Liver (tissue), 9 donors: ENCODE results near the gene BARX1. TPM values are rescaled to one million over a fixed set of nuclear protein-coding genes. Genes with fewer than 3 reads are reported as not detected.

ENCODE experiments used
- DNase-seq: peaks from one replicate; pipeline ENCODE4 v3.0.0-alpha.2; 2017; ENCODE audit warnings: low spot score
- H3K27ac ChIP-seq, 2 donors: one replicate each; pipeline ENCODE4 v1.7.0; 2013; ENCODE audit warnings: inconsistent platforms in 2 of 2, low read length in 2 of 2, control low read depth in 1 of 2, low read depth in 1 of 2, mild to moderate bottlenecking in 1 of 2
- H3K27me3 ChIP-seq, 4 donors: one replicate each; pipeline versions ENCODE4 v1.6.1 to v1.7.0; 2013; ENCODE audit warnings: low read length in 3 of 4, inconsistent platforms in 1 of 4, mild to moderate bottlenecking in 1 of 4, moderate library complexity in 1 of 4; ENCODE audit not compliant: control insufficient read depth in 4 of 4, insufficient read depth in 4 of 4
- H3K36me3 ChIP-seq, 4 donors: one replicate each; pipeline versions ENCODE4 v1.6.1 to v1.7.0; 2013; ENCODE audit warnings: low read length in 3 of 4, mild to moderate bottlenecking in 3 of 4, low read depth in 1 of 4, moderate library complexity in 1 of 4; ENCODE audit not compliant: control insufficient read depth in 4 of 4, insufficient read depth in 3 of 4
- H3K4me1 ChIP-seq, 4 donors: one replicate each; pipeline versions ENCODE4 v1.6.1 to v1.7.0; 2013; ENCODE audit warnings: low read length in 3 of 4, mild to moderate bottlenecking in 3 of 4, moderate library complexity in 1 of 4; ENCODE audit not compliant: control insufficient read depth in 4 of 4, insufficient read depth in 4 of 4
- H3K4me3 ChIP-seq, 3 donors: one replicate each; pipeline versions ENCODE4 v1.6.1 to v1.7.0; 2013; ENCODE audit warnings: low read length in 3 of 3, control low read depth in 1 of 3, low read depth in 1 of 3, mild to moderate bottlenecking in 1 of 3
- H3K9ac ChIP-seq, 2 donors: one replicate each; pipeline ENCODE4 v1.7.0; 2013; ENCODE audit warnings: low read length in 2 of 2, mild to moderate bottlenecking in 2 of 2, moderate library complexity in 2 of 2, control low read depth in 1 of 2, low read depth in 1 of 2
- H3K9me3 ChIP-seq, 4 donors: one replicate each; pipeline versions ENCODE4 v1.6.1 to v1.7.0; 2013; ENCODE audit warnings: low read length in 3 of 4; ENCODE audit not compliant: control insufficient read depth in 4 of 4
- ATF3 ChIP-seq: IDR thresholded peaks from 2 replicates; pipeline ENCODE4 v1.6.1; 2016; ENCODE audit warnings: antibody characterized with exemption
- CTCF ChIP-seq: fragments of 150-350 bp; IDR thresholded peaks from 2 replicates; pipeline ENCODE4 v1.5.1; 2017; ENCODE audit warnings: improper control_type of control experiment, low read depth, low read length; ENCODE audit not compliant: missing input control
- EGR1 ChIP-seq, 2 donors: IDR thresholded peaks; 2 replicates each; pipeline ENCODE4 v1.6.1; 2016 to 2018; ENCODE audit warnings: antibody characterized with exemption in 2 of 2, low read depth in 2 of 2
- FOXA1 ChIP-seq: IDR thresholded peaks from 2 replicates; pipeline ENCODE4 v1.6.1; 2016; ENCODE audit warnings: antibody characterized with exemption
- FOXA2 ChIP-seq: IDR thresholded peaks from 2 replicates; pipeline ENCODE4 v1.6.1; 2016; ENCODE audit warnings: antibody characterized with exemption
- GABPA ChIP-seq, 2 donors: IDR thresholded peaks in 1 of 2; conservative IDR thresholded peaks in 1 of 2; 2 replicates each; pipeline ENCODE4 v1.6.1; 2016; ENCODE audit warnings: antibody characterized with exemption in 2 of 2, mild to moderate bottlenecking in 1 of 2, moderate library complexity in 1 of 2
- HNF4A ChIP-seq, 2 donors: conservative IDR thresholded peaks; 2 replicates each; pipeline ENCODE4 v1.6.1; 2016; ENCODE audit warnings: antibody characterized with exemption in 2 of 2, mild to moderate bottlenecking in 2 of 2
- HNF4G ChIP-seq: IDR thresholded peaks from 2 replicates; pipeline ENCODE4 v1.6.1; 2016; ENCODE audit warnings: antibody characterized with exemption
- JUND ChIP-seq, 2 donors: IDR thresholded peaks; 2 replicates each; pipeline ENCODE4 v1.6.1; 2016; ENCODE audit warnings: antibody characterized with exemption in 2 of 2
- MAX ChIP-seq: IDR thresholded peaks from 2 replicates; pipeline ENCODE4 v1.6.1; 2016; ENCODE audit warnings: antibody characterized with exemption
- NR2F2 ChIP-seq: IDR thresholded peaks from 2 replicates; pipeline ENCODE4 v1.6.1; 2016; ENCODE audit warnings: antibody characterized with exemption
- RAD21 ChIP-seq, 2 donors: IDR thresholded peaks; 2 replicates each; pipeline ENCODE4 v1.6.1; 2016; ENCODE audit warnings: antibody characterized with exemption in 2 of 2, mild to moderate bottlenecking in 2 of 2
- REST ChIP-seq: IDR thresholded peaks from 2 replicates; pipeline ENCODE4 v1.6.1; 2016; ENCODE audit warnings: antibody characterized with exemption, mild to moderate bottlenecking
- RXRA ChIP-seq, 2 donors: IDR thresholded peaks; 2 replicates each; pipeline ENCODE4 v1.6.1; 2017 to 2018; ENCODE audit warnings: antibody characterized with exemption in 2 of 2, mild to moderate bottlenecking in 1 of 2
- SP1 ChIP-seq: IDR thresholded peaks from 2 replicates; pipeline ENCODE4 v1.6.1; 2018; ENCODE audit warnings: antibody characterized with exemption, mild to moderate bottlenecking
- TAF1 ChIP-seq: conservative IDR thresholded peaks from 2 replicates; pipeline ENCODE4 v1.6.1; 2016; ENCODE audit warnings: antibody characterized with exemption, mild to moderate bottlenecking
- YY1 ChIP-seq: IDR thresholded peaks from 2 replicates; pipeline ENCODE4 v1.6.1; 2016; ENCODE audit warnings: antibody characterized with exemption, mild to moderate bottlenecking
- ZBTB33 ChIP-seq: IDR thresholded peaks from 2 replicates; pipeline ENCODE4 v1.6.1; 2016; ENCODE audit warnings: antibody characterized with exemption
- WGBS: extraction: QIAGEN DNeasy Blood & Tissue Kit; methylation state at CpG from one replicate; pipeline ENCODE4 v1.1.7; 2013; 5-methylcytosine and 5-hydroxymethylcytosine counted together
- polyA plus RNA-seq, 2 donors: library from polyadenylated mRNA; stranded (reverse) in 1 of 2; unstranded in 1 of 2; fragments of 200-250 nt in 1 of 2; fragments of >200 nt in 1 of 2; fragmentation: Nextera tagmentation in 1 of 2; extraction: Ambion mirVana in 1 of 2; gene quantifications; one replicate each; pipeline versions ENCODE4 v1.2.1 to v1.2.3, GENCODE V29; 2013 to 2015
- total RNA-seq, 2 donors: library from RNA; depleted of rRNA; stranded (reverse); fragments of >200 nt; gene quantifications; one replicate each; pipeline ENCODE4 v1.2.3, GENCODE V29; 2014
- donor health status: healthy.
- donor health status: healthy.
- donor health status: healthy.
- donor health status: healthy.
- donor health status: healthy.

The BARX1 gene
- total and polyA plus RNA-seq, 4 donors: not detected

GRCh38 chr9:93948441-93949072 is 6.6 kb downstream of the BARX1 start:
- no peak for TF ChIP-seq MAX
- TF ChIP-seq YY1: no peak
- no peak for TF ChIP-seq FOXA2
- TF ChIP-seq TAF1: no peak
- no peak for TF ChIP-seq REST
- TF ChIP-seq HNF4A (conservative IDR thresholded peaks at IDR 0.05): no peak
- no peak for TF ChIP-seq SP1
- TF ChIP-seq FOXA1: no peak
- TF ChIP-seq EGR1 (IDR thresholded peaks at IDR 0.05; ENCODE audit: low read depth in 2 of 2): no peak
- TF ChIP-seq NR2F2: no peak
- TF ChIP-seq ATF3: no peak
- no peak for TF ChIP-seq ZBTB33
- no peak for TF ChIP-seq JUND (IDR thresholded peaks at IDR 0.05)
- TF ChIP-seq RAD21 (IDR thresholded peaks at IDR 0.05): no peak
- no peak for TF ChIP-seq HNF4G
- no peak for TF ChIP-seq GABPA (IDR thresholded peaks at IDR 0.05 in 1 of 2, conservative IDR thresholded peaks at IDR 0.05 in 1 of 2)
- no peak for TF ChIP-seq RXRA (IDR thresholded peaks at IDR 0.05)
- TF ChIP-seq CTCF: no peak
- Histone ChIP-seq H3K9ac (no peak overlapping the region), H3K9me3 (no peaks in the 10 kb centered on the region), H3K36me3 (no peaks in the 10 kb centered on the region), H3K4me1 (peaks cover 12 to 42% (median 35%) of the 10 kb centered on the region in 4 donors), H3K27me3 (peaks cover 12 to 38% (median 25%) of the 10 kb centered on the region in 4 donors), H3K27ac (no peak overlapping the region), H3K4me3 (no peak overlapping the region)
- no peak for DNase-seq
- 4% methylated on average over 40 of the region's 40 CpGs for WGBS
